ENCODE results near the gene P2RX7. TPM values are rescaled to one million over a fixed set of nuclear protein-coding genes. Genes with fewer than 3 reads are reported as not detected.
"Not testable (repeated sequence)": the region's sequence is repeated elsewhere in the genome, so short reads cannot be mapped to it uniquely, and the experiment has no call there.

Gene P2RX7
- total and polyA plus RNA-seq, 12 donors = 1.2 to 13.5 (median 6.2) TPM

GRCh38 chr12:121198949-121199348 is 66.3 kb downstream of the P2RX7 start:
- Histone ChIP-seq H3K4me3 (no peak overlapping the region), H3K36me3 (replicated peaks in 1 of 2) (no peaks in the 10 kb centered on the region), H3K4me1 (replicated peaks in 1 of 2) (peaks cover 5 to 8% of the 10 kb centered on the region in 2 donors), H3K27ac (no peak overlapping the region), H3K9me3 (replicated peaks in 1 of 3) (no peaks in the 10 kb centered on the region), H3K27me3 (no peaks in the 10 kb centered on the region)
- 60 to 74% (median 72%) methylated on average over 7 of the region's 7 CpGs for WGBS, 4 donors
- TF ChIP-seq POLR2A (IDR thresholded peaks at IDR 0.05) = no peak
- no peak for TF ChIP-seq CTCF (IDR thresholded peaks at IDR 0.05)
- no peak for DNase-seq
- intact Hi-C loops (cut with DNase I) = no loop called here

- H3K4me3 ChIP-seq; H3K9me3 ChIP-seq (replicated peaks in 1 of 3); H3K27ac ChIP-seq; intact Hi-C loops (cut with DNase I); DNase-seq; H3K4me1 ChIP-seq (replicated peaks in 1 of 2); H3K36me3 ChIP-seq (replicated peaks in 1 of 2); H3K27me3 ChIP-seq: not testable (repeated sequence)
- 86 to 96% (median 90%) methylated on average over 6 of the region's 6 CpGs for WGBS, 4 donors
Measured at GRCh38 chr12:121201140-121201539, 68.5 kb downstream of the P2RX7 start.

- H3K36me3 ChIP-seq (replicated peaks in 1 of 2) = no peaks in the 10 kb centered on the region
- H3K4me3 ChIP-seq = no peak overlapping the region
- TF ChIP-seq CTCF (IDR thresholded peaks at IDR 0.05) (no peak), POLR2A (IDR thresholded peaks at IDR 0.05) (no peak)
- no peaks in the 10 kb centered on the region for H3K27me3 ChIP-seq
- intact Hi-C loops (cut with DNase I) = no loop called here
- H3K9me3 ChIP-seq (replicated peaks in 1 of 3) = no peaks in the 10 kb centered on the region
- peaks cover 5 to 8% of the 10 kb centered on the region in 2 donors for H3K4me1 ChIP-seq (replicated peaks in 1 of 2)
- 51 to 57% (median 55%) methylated on average over 14 of the region's 14 CpGs for WGBS, 4 donors
- peak overlapping the region in 1 of 5 donors; percentile 7 for H3K27ac ChIP-seq
- peak in 1 of 7 donors; percentile 19 for DNase-seq
Measured at GRCh38 chr12:121202407-121203355, 70.0 kb downstream of the P2RX7 start.

- WGBS, 4 donors = 87 to 96% (median 90%) methylated on average over 11 of the region's 11 CpGs
- no peak for DNase-seq
- Histone ChIP-seq H3K27me3 (no peaks in the 10 kb centered on the region), H3K36me3 (replicated peaks in 1 of 2) (no peaks in the 10 kb centered on the region), H3K27ac (peak overlapping the region in 1 of 5 donors; percentile 7), H3K4me3 (no peak overlapping the region), H3K4me1 (replicated peaks in 1 of 2) (peaks cover 5 to 8% of the 10 kb centered on the region in 2 donors), H3K9me3 (replicated peaks in 1 of 3) (no peaks in the 10 kb centered on the region)
- intact Hi-C loops (cut with DNase I) = no loop called here
- TF ChIP-seq POLR2A (IDR thresholded peaks at IDR 0.05) = no peak
- no peak for TF ChIP-seq CTCF (IDR thresholded peaks at IDR 0.05)
Measured at GRCh38 chr12:121203482-121203881, 70.8 kb downstream of the P2RX7 start.

Data from adrenal gland (tissue), 12 donors.